NK-92 treated with Interleukin-12 subunit alpha and Interleukin-12 subunit beta, amount 100 ng/mL, for 24 hours (cell line): Measurements from ENCODE around the gene FBXO34.

Experiments used
- DNase-seq: peaks from one replicate; lab custom pipeline; 2025; lab: John Stamatoyannopoulos, UW

Gene FBXO34

GRCh38 chr14:55383541-55384140 is 112.4 kb downstream of the FBXO34 start:
- DNase-seq: no peak

- no peak for DNase-seq
Observed at GRCh38 chr14:55384536-55384935, 113.3 kb downstream of the FBXO34 start.

GRCh38 chr14:55386037-55386808 is 115.0 kb downstream of the FBXO34 start:
- no peak for DNase-seq

- DNase-seq: no peak
Observed at GRCh38 chr14:55387121-55387520, 115.9 kb downstream of the FBXO34 start.

- DNase-seq: no peak
Observed at GRCh38 chr14:55388160-55388559, 116.9 kb downstream of the FBXO34 start.

- DNase-seq: no peak
Observed at GRCh38 chr14:55389330-55389729, 118.1 kb downstream of the FBXO34 start.

GRCh38 chr14:55398679-55399078 is 127.5 kb downstream of the FBXO34 start:
- no peak for DNase-seq

- no peak for DNase-seq
Observed at GRCh38 chr14:55399183-55399582, 128.0 kb downstream of the FBXO34 start.

- no peak for DNase-seq
Observed at GRCh38 chr14:55399852-55400251, 128.6 kb downstream of the FBXO34 start.

GRCh38 chr14:55401751-55402150 is 130.5 kb downstream of the FBXO34 start:
- DNase-seq: no peak
